ENCODE results near the gene ASPN. TPM values are rescaled to one million over a fixed set of nuclear protein-coding genes. Genes with fewer than 3 reads are reported as not detected.
A peak's percentile ranks its signal among the peaks of the same experiment; 100 is the strongest.

ASPN gene
- total and polyA plus RNA-seq, 9 of the 15 experiments (the other 6 are each of a cell fraction or from before 2014, with no cell fraction given) = 0.03 to 0.07 TPM; not detected in 7

- CTCF ChIA-PET (ENCODE audit: low intra/inter-chr PET ratio) = no interaction called here
- Histone ChIP-seq H3K36me3 (ENCODE audit: control insufficient read depth, insufficient read depth, low read length) (no peaks in the 10 kb centered on the region), H3K79me2 (ENCODE audit: control insufficient read depth, insufficient read depth, low read length) (no peaks in the 10 kb centered on the region), H3K27ac (ENCODE audit: extremely low read depth, low read depth, low read length) (no peak overlapping the region), H3K4me2 (ENCODE audit: insufficient read depth, low read length) (no peak overlapping the region), H3K9ac (ENCODE audit: insufficient read depth in 1 of 2, low read depth in 2 of 2, low read length in 2 of 2) (0 out of 4 replicates have a peak overlapping the region, but pooled peaks of 1 of the 2 experiments have one; percentile 2), H4K20me1 (replicated peaks; ENCODE audit: control insufficient read depth, insufficient read depth, low read length) (no peaks in the 10 kb centered on the region), H3K27me3 (ENCODE audit: control insufficient read depth in 2 of 2, insufficient read depth in 2 of 2, low read length in 2 of 2) (no peaks in the 10 kb centered on the region), H2AFZ (ENCODE audit: low read depth, low read length) (no peak overlapping the region), H3K4me3 (no peak overlapping the region), H3K9me1 (ENCODE audit: control insufficient read depth, insufficient read depth, low read length) (no peaks in the 10 kb centered on the region), H3K9me3 (replicated peaks; ENCODE audit: control insufficient read depth, insufficient read depth, low read depth, low read length) (no peaks in the 10 kb centered on the region), H3K4me1 (replicated peaks in 1 of 2; ENCODE audit: control insufficient read depth in 2 of 2, insufficient read depth in 2 of 2, low read length in 2 of 2) (no peaks in the 10 kb centered on the region; a peak in 1 of 5 replicates)
- in situ Hi-C loops (cut with MboI) = no loop called here
- FAIRE-seq = no peak
- BruUV-seq (replicated peaks) = no TSS peak
- no peak for ATAC-seq
- DNase-seq (ENCODE audit: extremely low read depth in 1 of 4, low spot score in 3 of 4) = no peak
- POLR2A ChIA-PET = interaction anchor here (0.6 to 1.3 kb wide), 2 partner anchors 10 to 366 kb away, joined by 3 to 4 read pairs; no protein-coding TSS in a partner anchor
- TF ChIP-seq ZNF263 (CRISPR knock-in tag; IDR thresholded peaks at IDR 0.05; ENCODE audit: borderline replicate concordance) (peak; percentile 62), SAFB (IDR thresholded peaks at IDR 0.05; ENCODE audit: borderline replicate concordance, low read depth, low read length) (no peak), ZBED1 (IDR thresholded peaks at IDR 0.05) (no peak)
- WGBS (ENCODE audit: insufficient coverage, low coverage, missing lambda C conversion rate) = 47% methylated on average over 10 of the region's 10 CpGs
- intact Hi-C loops (cut with micrococcal nuclease) = no loop called here
These were observed 32.3 kb upstream of the ASPN start for GRCh38 chr9:92514635-92515034.

GRCh38 chr9:92513349-92513748 is 31.0 kb upstream of the ASPN start:
- Histone ChIP-seq H2AFZ (ENCODE audit: low read depth, low read length) (no peak overlapping the region), H3K27me3 (ENCODE audit: control insufficient read depth in 2 of 2, insufficient read depth in 2 of 2, low read length in 2 of 2) (no peaks in the 10 kb centered on the region), H3K27ac (ENCODE audit: extremely low read depth, low read depth, low read length) (no peak overlapping the region), H3K4me2 (ENCODE audit: insufficient read depth, low read length) (no peak overlapping the region), H3K4me1 (replicated peaks in 1 of 2; ENCODE audit: control insufficient read depth in 2 of 2, insufficient read depth in 2 of 2, low read length in 2 of 2) (no peaks in the 10 kb centered on the region; a peak in 1 of 5 replicates), H3K9me3 (replicated peaks; ENCODE audit: control insufficient read depth, insufficient read depth, low read depth, low read length) (no peaks in the 10 kb centered on the region), H3K36me3 (ENCODE audit: control insufficient read depth, insufficient read depth, low read length) (no peaks in the 10 kb centered on the region), H3K79me2 (ENCODE audit: control insufficient read depth, insufficient read depth, low read length) (no peaks in the 10 kb centered on the region), H4K20me1 (replicated peaks; ENCODE audit: control insufficient read depth, insufficient read depth, low read length) (no peaks in the 10 kb centered on the region), H3K9ac (ENCODE audit: insufficient read depth in 1 of 2, low read depth in 2 of 2, low read length in 2 of 2) (no peak overlapping the region), H3K4me3 (no peak overlapping the region), H3K9me1 (ENCODE audit: control insufficient read depth, insufficient read depth, low read length) (no peaks in the 10 kb centered on the region)
- intact Hi-C loops (cut with micrococcal nuclease) = no loop called here
- ChIA-PET CTCF (ENCODE audit: low intra/inter-chr PET ratio) (no interaction called here), POLR2A (interaction anchor here (0.7 kb wide), 1 partner anchor 232 kb away, joined by 3 read pairs; no protein-coding TSS in a partner anchor)
- DNase-seq (ENCODE audit: extremely low read depth in 1 of 4, low spot score in 3 of 4) (no peak), ATAC-seq (no peak), FAIRE-seq (no peak)
- BruUV-seq (replicated peaks) = no TSS peak
- in situ Hi-C loops (cut with MboI) = no loop called here
- 38% methylated on average over 3 of the region's 3 CpGs for WGBS (ENCODE audit: insufficient coverage, low coverage, missing lambda C conversion rate)
- no peak for TF ChIP-seq ZNF316 (IDR thresholded peaks at IDR 0.05)
- no peak for TF ChIP-seq MAFF (IDR thresholded peaks at IDR 0.05; ENCODE audit: low read length)
- no peak for TF ChIP-seq ARID3B (CRISPR knock-in tag; IDR thresholded peaks at IDR 0.05; ENCODE audit: borderline replicate concordance)
- TF ChIP-seq ZNF124 (CRISPR knock-in tag; IDR thresholded peaks at IDR 0.05) = no peak
- TF ChIP-seq ESRRB (CRISPR knock-in tag; IDR thresholded peaks at IDR 0.05; ENCODE audit: borderline replicate concordance) = no peak
- no peak for TF ChIP-seq CHD1 (IDR thresholded peaks at IDR 0.05; ENCODE audit: low read length)
- no peak for TF ChIP-seq ZNF609 (CRISPR knock-in tag; IDR thresholded peaks at IDR 0.05; ENCODE audit: borderline replicate concordance)
- no peak for TF ChIP-seq ZC3H4 (CRISPR knock-in tag; IDR thresholded peaks at IDR 0.05; ENCODE audit: borderline replicate concordance)

Measured in K562 (cell line).